CD4-positive, alpha-beta T cell treated with Interferon gamma for 1 hour (primary cell): ENCODE data around the gene TKFC.

Experiments
- DNase-seq: peaks from one replicate; pipeline ENCODE4 v3.0.0-alpha.2; 2020

TKFC gene, protein sequence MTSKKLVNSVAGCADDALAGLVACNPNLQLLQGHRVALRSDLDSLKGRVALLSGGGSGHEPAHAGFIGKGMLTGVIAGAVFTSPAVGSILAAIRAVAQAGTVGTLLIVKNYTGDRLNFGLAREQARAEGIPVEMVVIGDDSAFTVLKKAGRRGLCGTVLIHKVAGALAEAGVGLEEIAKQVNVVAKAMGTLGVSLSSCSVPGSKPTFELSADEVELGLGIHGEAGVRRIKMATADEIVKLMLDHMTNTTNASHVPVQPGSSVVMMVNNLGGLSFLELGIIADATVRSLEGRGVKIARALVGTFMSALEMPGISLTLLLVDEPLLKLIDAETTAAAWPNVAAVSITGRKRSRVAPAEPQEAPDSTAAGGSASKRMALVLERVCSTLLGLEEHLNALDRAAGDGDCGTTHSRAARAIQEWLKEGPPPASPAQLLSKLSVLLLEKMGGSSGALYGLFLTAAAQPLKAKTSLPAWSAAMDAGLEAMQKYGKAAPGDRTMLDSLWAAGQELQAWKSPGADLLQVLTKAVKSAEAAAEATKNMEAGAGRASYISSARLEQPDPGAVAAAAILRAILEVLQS

DNA sequence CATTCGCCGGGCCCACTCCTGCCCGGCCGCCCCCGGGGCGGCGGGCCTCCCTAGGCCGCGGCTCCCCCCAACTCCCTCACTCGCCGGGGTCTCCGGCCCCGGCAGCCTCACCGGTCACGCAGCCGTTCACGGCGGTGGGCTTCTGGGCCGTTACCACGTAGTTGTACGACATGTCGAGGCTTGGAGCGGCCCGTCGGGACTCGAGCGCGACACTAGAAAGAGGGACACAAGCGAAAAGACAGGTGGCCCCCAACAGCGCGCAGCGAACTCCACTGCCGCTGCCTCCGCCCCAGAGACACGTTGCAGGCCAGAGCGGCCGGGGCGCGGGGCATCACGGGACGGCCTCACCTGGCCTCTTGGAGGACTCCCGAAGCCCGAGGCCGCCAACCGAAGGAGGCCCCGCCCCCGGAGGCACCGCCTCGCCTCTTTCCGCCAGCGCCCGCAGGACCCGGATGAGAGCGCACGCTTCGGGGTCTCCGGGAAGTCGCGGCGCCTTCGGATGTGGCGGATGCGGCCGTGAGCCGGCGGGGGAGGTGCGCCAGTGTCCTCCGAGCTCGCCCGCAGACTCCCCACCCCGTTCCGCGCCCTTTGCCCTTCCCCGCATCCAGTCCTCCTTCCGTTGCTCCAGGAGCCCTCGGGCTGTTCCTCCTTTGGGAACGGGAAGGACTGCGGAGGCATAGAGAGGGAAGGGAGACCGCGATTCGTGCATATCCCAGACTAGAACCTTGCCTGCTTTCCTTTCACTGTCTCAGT is at the start of gene TKFC, which contains the start of gene DDB1:
TSS of gene TKFC (plus strand) at position 432 of the 753 bp plus-strand sequence. CDS start 1,501 bp downstream, outside the sequence.
TSS of gene DDB1 (minus strand) at position 309 of the 753 bp plus-strand sequence. CDS start at position 172, 137 bp downstream.
- DNase-seq, result peak; percentile 95

GRCh38 chr11:61283613-61284012 is 49.4 kb upstream of the TKFC start:
- DNase-seq, result no peak

DNA sequence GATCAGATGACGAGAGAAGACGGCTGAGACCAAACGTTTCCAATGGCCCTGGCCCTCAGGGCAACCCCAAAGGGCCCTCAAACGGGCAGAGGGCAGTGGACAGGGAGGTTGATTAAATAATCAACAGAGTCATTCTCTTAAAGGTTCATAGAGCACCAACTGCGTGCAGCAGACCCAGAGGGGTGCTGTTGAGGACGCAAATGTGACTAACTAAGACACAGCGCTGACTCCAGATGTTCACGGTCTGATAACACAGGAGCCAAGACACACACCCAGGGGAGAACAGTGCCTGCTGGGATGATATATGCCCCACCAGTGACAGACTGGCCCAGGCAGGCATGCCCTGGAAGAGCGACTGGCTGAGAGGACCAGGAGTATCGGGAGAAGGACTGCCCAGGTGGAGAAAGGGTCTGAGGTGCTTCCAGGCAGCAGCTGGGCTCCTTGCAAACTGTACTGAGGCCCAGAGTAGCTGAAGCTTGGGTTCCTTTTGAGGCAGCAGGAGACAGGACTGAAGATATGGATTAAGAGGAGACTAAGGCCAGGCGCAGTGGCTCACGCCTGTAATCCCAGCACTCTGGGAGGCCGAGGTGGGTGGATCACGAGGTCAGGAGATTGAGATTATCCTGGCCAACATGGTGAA is 45.6 kb upstream of the TKFC start:
- DNase-seq, result no peak

- no peak for DNase-seq
Measured at GRCh38 chr11:61290905-61291690, 41.9 kb upstream of the TKFC start.

GRCh38 chr11:61292356-61292755 is 40.7 kb upstream of the TKFC start:
- DNase-seq, result no peak

GRCh38 chr11:61293867-61294716 is 38.9 kb upstream of the TKFC start:
- no peak for DNase-seq

DNA sequence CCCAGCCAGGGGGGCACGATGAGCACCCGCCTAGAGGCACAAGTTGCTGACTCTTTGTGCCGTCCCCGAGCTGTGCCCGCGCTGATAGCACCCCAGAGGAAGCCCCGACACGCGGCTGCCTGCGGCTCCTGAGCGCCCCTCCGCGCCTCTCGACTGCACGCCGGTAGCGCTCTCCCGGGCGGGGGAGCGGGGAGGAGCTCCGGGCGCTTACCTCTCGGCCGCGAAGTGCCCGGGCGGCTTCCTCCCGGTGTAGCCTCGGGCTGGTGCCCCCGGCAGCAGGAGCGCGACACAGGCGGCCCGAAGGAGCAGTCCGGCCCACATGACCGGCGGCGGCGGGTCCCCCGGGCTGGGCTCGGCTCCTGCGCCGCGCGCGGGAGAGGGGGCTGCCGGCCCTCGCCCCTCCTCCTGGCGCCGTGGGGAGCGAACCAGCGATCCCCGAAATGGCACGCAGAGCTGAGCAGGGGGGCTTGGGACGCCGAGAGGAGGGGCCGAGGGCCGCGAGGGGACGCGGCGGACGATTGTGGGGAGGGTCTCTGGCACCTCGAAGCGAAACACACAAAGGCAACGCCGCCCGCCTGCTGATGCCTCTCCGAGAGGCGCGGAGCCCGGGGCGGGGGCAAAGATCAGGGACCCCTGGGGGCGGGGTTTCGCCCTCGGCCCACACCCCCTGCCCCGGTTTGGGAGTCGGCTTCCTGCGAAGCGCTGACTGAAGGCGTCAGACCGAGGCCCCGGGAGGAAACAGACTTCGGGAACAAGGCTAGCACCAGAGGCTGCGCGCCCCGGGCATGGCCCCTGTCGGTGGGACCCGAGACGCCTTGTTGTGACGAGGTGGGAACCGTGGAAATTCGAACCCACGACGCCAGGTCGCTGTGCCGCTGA is 38.1 kb upstream of the TKFC start, which contains the start of gene VWCE:
TSS of gene VWCE (minus strand) at position 600 of the 879 bp plus-strand sequence. CDS start at position 321, 279 bp downstream.
- peak; percentile 55 for DNase-seq

DNA sequence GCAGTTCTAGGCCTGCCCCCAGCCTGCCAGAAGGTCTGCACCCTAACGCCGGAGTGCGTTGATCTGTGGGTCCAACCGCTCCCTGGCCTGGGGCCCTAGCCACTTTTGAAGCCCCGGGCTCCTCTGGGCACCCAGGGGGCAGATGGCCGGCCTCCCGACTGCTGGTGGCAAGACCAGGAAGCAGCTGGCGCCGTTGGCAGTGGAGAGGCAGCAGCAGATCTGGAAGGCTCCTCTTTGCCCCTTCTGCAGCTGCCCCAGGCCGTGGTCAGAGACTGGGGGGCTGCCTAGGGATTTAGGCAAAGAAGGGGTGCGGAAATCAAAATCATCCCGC is 37.5 kb upstream of the TKFC start:
- no peak for DNase-seq

DNA sequence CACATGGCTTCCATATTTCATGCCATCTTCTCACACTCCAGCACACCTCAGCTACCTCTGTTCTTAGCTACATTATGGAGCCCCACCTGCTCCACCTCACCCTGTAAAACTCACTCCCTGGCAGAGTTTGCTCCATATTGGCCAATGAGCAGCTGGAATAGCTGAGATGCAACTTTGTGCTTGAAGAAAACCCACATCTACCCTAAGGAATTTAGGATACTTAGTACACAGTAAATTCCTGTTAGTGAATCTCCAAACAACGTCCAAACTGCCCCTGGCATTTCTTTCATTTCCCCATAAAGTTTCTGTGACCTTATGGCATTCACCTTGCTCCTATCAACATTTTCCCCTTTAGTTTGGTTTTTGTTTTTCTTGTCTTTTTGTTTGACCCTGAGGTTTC is 35.7 kb upstream of the TKFC start:
- DNase-seq, result no peak

DNA sequence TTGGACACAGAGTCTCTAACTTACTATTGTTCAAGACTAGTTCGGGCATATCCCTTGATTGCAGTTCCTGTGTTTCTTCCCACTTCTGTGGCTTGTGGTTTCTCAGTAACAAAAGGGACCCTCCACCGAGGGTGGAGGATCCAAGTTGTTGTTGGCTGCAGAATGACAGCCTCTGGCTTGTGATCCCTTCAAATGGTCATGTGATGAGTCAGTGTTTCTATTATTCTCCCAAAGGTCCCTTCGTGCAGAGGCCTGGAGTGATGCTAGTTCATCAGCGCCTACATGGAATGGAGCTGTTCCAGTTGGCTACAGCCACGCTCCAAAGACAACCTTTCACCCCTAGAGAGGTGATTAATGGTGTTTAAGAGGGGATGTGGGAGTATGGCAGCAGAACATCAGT is 35.3 kb upstream of the TKFC start:
- DNase-seq, result no peak

DNA sequence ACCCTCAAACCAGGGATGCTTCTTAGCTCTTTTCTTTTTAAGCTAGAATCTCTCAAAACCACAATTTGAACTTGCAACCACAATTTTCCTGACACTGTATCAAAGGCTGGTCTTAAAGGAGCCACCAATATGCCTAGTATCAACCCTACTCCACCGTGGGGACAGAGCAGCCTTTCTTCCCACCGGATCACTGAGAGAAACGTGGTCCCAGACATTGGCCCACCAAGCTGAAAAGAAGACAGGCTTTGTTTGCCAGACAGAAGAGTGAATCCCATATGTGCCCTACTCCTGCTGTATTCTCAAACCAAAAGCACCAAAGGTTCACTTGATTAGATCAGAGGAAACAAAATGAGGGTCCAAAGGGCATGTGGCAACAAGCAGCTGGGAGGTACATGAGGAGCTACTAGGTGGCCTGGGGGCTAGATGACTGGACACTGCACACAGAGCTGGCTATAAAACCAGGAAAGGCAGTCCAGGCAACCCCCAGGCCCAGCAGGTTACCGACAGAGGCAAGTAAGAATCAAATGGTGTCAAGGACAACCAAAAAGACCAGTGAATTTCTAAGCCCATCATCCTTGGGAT is 34.3 kb upstream of the TKFC start:
- DNase-seq, result no peak

DNA sequence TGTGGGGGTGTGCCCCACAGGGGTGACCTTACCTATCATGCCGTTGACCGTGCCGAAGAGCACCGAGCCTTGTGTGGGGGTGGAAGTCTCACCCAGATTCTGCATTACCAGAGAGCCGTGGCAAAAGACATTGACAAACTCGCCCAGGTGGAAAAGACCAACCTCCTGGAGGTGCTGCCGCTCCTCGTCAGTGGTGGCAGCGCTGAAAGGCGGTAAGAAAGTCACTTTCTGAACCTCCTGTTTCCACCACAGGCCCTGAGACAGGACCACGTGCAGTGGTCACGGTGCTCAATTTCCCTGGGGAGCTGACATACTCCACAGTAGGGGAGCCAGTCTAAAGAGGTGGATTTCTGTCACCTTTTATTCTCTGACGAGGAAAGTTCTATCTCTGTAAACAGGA is 30.5 kb upstream of the TKFC start:
- DNase-seq, result no peak

DNA sequence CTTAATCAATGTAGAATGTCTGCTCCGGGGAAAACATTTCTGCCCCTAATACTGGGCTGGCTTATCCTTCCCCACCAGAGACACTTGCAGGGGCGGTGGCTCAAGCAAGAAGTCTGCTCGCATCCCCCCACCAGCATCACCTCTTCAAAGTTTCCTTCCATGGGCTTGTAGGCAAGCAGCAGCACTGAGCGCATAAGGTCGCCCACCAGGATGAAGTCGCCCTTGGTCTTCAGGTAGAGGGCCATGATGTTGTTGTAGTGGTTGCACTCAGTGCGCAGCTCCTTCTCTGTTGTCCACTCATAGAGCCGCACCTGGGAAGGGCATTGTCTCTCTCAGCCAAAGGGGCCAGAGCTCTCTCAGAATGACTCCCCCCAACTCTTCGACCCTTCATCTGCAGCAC is 29.3 kb upstream of the TKFC start:
- DNase-seq, result no peak

DNA sequence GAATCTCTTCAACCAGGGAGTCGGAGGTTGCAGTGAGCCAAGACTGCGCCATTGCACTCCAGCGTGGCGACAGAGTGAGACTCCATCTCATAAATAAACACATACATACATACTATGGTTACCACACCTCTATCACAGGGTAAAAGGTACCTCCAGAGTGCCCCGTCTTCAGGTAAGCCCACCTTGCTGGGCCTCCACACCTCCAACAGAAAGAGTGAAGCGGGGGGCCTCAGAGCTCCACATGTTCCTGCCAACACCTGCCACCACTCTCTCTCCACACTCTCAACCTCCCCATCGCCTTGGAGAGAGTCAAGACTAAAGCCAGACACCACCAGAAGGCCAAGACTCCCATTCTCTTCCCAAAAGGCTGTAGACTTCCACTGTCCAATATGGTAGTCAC is 27.6 kb upstream of the TKFC start:
- no peak for DNase-seq

DNA sequence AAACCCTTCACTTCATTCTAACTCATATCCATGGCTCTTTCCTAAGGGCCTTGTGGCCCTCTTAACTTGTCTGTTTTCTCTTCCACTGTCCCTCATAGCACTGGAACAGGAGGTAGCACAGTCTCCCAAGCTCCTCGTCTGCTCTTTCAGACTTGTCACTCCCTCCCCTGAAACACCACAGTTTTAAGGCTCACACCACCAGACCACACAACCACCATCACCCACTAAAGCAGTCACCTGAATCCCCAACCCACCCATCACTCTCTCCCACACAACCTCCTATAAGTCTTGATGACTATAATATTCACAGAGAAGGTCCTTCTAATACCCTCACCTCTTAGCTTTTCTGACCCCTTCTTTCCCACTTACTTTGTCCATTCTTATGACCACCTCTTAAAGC is 26.8 kb upstream of the TKFC start:
- DNase-seq, result no peak

DNA sequence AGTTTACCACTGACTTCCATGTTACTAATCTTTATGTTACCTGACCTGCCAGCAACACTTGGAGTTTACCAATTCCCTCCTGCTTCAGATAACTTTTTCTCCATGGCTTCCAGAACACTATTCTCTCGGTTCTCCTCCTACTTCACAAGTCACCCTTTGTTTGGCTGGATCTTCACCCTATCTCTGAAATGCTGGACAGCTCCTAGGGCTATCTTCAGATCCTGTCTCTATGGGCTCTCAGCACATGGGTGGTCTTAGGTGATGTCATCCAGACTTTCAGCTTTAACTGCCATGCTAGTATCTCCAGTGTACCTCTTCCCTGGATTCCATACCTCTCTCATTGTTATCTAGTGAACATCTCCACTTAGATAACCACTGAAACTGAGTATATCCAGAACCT is 25.7 kb upstream of the TKFC start:
- no peak for DNase-seq

DNA sequence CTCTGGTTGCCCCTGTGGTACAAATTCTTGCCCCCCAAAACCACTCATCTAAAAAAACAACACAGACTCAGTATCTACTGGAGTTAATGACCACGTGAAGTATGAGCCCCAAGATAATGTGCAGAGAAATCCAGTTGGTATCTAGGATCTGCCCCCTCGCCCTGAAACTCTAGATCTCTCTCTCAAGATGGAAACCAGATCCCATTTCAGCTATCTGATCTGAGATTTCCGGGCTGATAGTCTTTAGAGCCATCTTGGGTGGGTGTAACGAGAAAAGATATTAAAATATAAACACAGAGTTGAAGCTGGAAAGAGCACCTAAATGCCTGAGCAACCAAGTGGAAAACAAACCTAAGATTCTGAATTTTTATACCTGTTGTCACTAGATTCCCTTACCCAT is 23.9 kb upstream of the TKFC start:
- no peak for DNase-seq

- no peak for DNase-seq
Measured at GRCh38 chr11:61309739-61310138, 23.3 kb upstream of the TKFC start.

GRCh38 chr11:61310749-61311148 is 22.3 kb upstream of the TKFC start:
- no peak for DNase-seq

DNA sequence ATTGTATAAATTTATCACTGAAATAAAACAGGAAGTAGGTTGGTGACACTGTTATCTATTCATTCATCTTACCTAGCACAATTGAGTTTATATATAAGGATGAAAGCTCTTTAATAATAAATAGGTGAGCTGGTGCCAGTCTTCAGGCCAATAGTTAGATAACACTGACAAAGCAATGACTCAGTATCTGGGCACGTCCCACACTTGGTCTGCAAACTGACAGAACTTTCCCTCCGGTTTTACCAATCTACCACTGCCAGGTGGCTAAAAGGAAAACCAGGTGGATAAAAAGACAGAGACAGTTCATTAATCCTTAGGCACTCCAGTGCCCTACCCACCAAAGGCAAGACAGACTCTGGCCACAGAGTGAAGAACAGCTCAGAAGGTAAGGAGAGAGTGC is 17.8 kb upstream of the TKFC start:
- DNase-seq, result no peak
